GM18505 (cell line): ENCODE measurements around the gene MAPK11.

Experiments
- ATAC-seq: cut with Tn5 transposase; IDR thresholded peaks from one replicate; pipeline ENCODE4 v1.9.1; 2021; ENCODE audit not compliant: unreplicated experiment
- POLR2A ChIP-seq: IDR thresholded peaks from 4 replicates; pipeline ENCODE4 v1.6.1; 2011; ENCODE audit warnings: borderline replicate concordance; ENCODE audit not compliant: insufficient read depth, insufficient read length; ENCODE audit errors: extremely low read depth

The MAPK11 gene

DNA sequence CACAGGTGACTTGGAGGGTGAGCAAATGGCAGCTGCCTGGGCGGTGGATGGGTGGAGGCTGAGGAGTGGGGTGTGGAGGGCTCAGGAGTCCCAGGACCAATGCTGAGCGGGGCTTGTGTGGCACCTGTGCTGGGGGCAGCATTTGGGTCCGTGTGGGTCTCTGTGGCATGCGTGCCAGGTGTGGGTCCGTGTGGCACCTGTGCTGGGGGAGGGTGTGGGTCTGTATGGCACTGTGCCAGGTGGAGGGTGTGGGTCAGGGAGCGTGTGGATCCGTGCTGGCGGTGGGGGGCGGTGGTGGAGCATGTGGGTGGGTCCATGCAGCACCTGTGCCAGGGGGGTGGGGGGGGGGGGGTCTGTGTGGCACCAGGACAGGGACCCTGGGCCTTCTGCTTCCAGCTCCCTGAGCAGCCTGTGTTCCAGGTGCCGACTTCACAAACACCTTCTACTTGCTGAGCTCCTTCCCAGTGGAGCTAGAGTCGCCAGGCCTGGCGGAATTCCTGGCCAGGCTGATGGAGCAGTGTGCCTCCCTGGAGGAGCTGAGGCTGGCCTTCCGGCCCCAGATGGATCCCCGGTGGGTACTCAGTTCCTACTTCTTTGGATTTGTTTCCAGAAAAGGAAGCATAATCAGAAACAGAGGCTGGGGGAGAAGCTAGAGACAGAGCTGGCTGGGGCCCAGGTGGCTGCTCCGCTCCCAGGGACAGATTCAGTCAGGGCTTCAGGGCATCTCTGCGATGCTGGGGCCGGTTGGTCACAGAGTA, 54.7 kb downstream of the MAPK11 start:
- ATAC-seq: no peak
- TF ChIP-seq POLR2A: no peak
